Lung (tissue), 12 donors: ENCODE data around the gene MUC4. TPM values are rescaled to one million over a fixed set of nuclear protein-coding genes. Genes with fewer than 3 reads are reported as not detected.

ENCODE experiments used
- ATAC-seq: fragments of 200-7000 bp; cut with Tn5 transposase; one replicate; pipeline ENCODE4 v1.9.1; 2020; ENCODE audit warnings: moderate number of reproducible peaks; ENCODE audit not compliant: insufficient read depth, low FRiP score
- DNase-seq, 3 donors: peaks; one replicate each; pipeline ENCODE4 v3.0.0-alpha.2; 2013 to 2017
- H3K27ac ChIP-seq, 2 donors: one replicate each; pipeline ENCODE4 v1.5.1; 2013; ENCODE audit warnings: mild to moderate bottlenecking in 2 of 2, moderate library complexity in 2 of 2, control low read depth in 1 of 2, inconsistent platforms in 1 of 2, low read depth in 1 of 2, low read length in 1 of 2
- H3K27me3 ChIP-seq, 3 donors: one replicate each; pipeline ENCODE4 v1.5.1; 2013; ENCODE audit warnings: low read length in 2 of 3; ENCODE audit not compliant: control insufficient read depth in 3 of 3, insufficient read depth in 3 of 3
- H3K36me3 ChIP-seq, 4 donors: one replicate each; pipeline ENCODE4 v1.5.1; 2013; ENCODE audit warnings: low read length in 4 of 4, mild to moderate bottlenecking in 1 of 4, moderate library complexity in 1 of 4; ENCODE audit not compliant: control insufficient read depth in 4 of 4, insufficient read depth in 4 of 4
- H3K4me1 ChIP-seq, 5 donors: one replicate each; pipeline ENCODE4 v1.5.1; 2013; ENCODE audit warnings: low read length in 5 of 5, mild to moderate bottlenecking in 2 of 5, moderate library complexity in 1 of 5; ENCODE audit not compliant: control insufficient read depth in 5 of 5, insufficient read depth in 5 of 5
- H3K4me3 ChIP-seq: one replicate; pipeline ENCODE4 v1.5.1; 2013; ENCODE audit warnings: mild to moderate bottlenecking, control low read depth, moderate library complexity
- H3K9ac ChIP-seq, 2 donors: one replicate each; pipeline ENCODE4 v1.5.1; 2013; ENCODE audit warnings: low read length in 2 of 2, control low read depth in 1 of 2; ENCODE audit not compliant: insufficient read depth in 1 of 2
- H3K9me3 ChIP-seq, 4 donors: one replicate each; pipeline ENCODE4 v1.5.1; 2013; ENCODE audit warnings: low read length in 3 of 4, mild to moderate bottlenecking in 1 of 4, moderate library complexity in 1 of 4; ENCODE audit not compliant: control insufficient read depth in 4 of 4, insufficient read depth in 3 of 4
- CTCF ChIP-seq: IDR thresholded peaks from 2 replicates; pipeline ENCODE4 v1.5.1; 2012; ENCODE audit warnings: mild to moderate bottlenecking; ENCODE audit errors: control extremely low read depth, extremely low read depth
- WGBS, 2 donors: extraction: QIAGEN DNeasy Blood & Tissue Kit; methylation state at CpG; one replicate each; pipeline ENCODE4 v1.1.7; 2013; 5-methylcytosine and 5-hydroxymethylcytosine counted together
- polyA plus RNA-seq, 2 donors: library from polyadenylated mRNA; stranded (reverse); fragments of 200-250 nt; gene quantifications; one replicate each; pipeline ENCODE4 v1.2.1, GENCODE V29; 2013
- total RNA-seq, 2 donors: library from RNA; depleted of rRNA in 1 of 2; stranded (reverse); fragments of >200 nt in 1 of 2; gene quantifications; one replicate each; pipeline ENCODE4 v1.2.1, GENCODE V29; 2014 to 2021
- donor health status: control.
- donor health status: control.
- donor health status: Bipolar disorder and iron deficiency.
- donor health status: healthy.
- donor health status: DM: yes; HTN: yes; CAD: no.

Gene MUC4
- total and polyA plus RNA-seq, 4 donors, result 10.0 to 56.0 (median 21.9) TPM

- H3K4me1 ChIP-seq, result no peaks in the 10 kb centered on the region
- H3K4me3 ChIP-seq, result no peak overlapping the region
- ATAC-seq (no peak), DNase-seq (no peak)
- TF ChIP-seq CTCF, result no peak
- H3K27ac ChIP-seq, result no peak overlapping the region
- H3K9me3 ChIP-seq, result no peaks in the 10 kb centered on the region
- 78 to 87% methylated on average over 17 of the region's 17 CpGs for WGBS, 2 donors
- no peaks in the 10 kb centered on the region for H3K36me3 ChIP-seq
- no peak overlapping the region for H3K9ac ChIP-seq
- no peaks in the 10 kb centered on the region for H3K27me3 ChIP-seq
These were observed 42.9 kb downstream of the MUC4 start for GRCh38 chr3:195768831-195769303.

- no peak for ATAC-seq
- no peak for TF ChIP-seq CTCF
- no peak for DNase-seq
These were observed 43.3 kb downstream of the MUC4 start for GRCh38 chr3:195768414-195768813.

GRCh38 chr3:195767792-195768191, 43.9 kb downstream of the MUC4 start:
- Histone ChIP-seq H3K36me3 (no peaks in the 10 kb centered on the region), H3K27ac (no peak overlapping the region), H3K27me3 (peaks cover 0 to 7% (median 0%) of the 10 kb centered on the region in 3 donors), H3K9me3 (no peaks in the 10 kb centered on the region), H3K9ac (no peak overlapping the region), H3K4me1 (no peaks in the 10 kb centered on the region), H3K4me3 (no peak overlapping the region)
- no peak for TF ChIP-seq CTCF
- ATAC-seq, result no peak
- WGBS, 2 donors, result 77 to 78% methylated on average over 10 of the region's 10 CpGs
- DNase-seq, result no peak

More at GRCh38 chr3:195768414-195768813, 43.3 kb downstream of the MUC4 start:
- H3K27ac ChIP-seq, result no peak overlapping the region
- peaks cover 0 to 3% (median 0%) of the 10 kb centered on the region in 3 donors for H3K27me3 ChIP-seq
- H3K36me3 ChIP-seq, result no peaks in the 10 kb centered on the region
- H3K9ac ChIP-seq, result no peak overlapping the region
- no peaks in the 10 kb centered on the region for H3K9me3 ChIP-seq
- no peaks in the 10 kb centered on the region for H3K4me1 ChIP-seq
- H3K4me3 ChIP-seq, result no peak overlapping the region
- WGBS, 2 donors, result 73 to 82% methylated on average over 6 of the region's 6 CpGs

- DNase-seq (no peak), ATAC-seq (no peak)
- Histone ChIP-seq H3K4me3 (no peak overlapping the region), H3K9ac (no peak overlapping the region), H3K9me3 (no peaks in the 10 kb centered on the region), H3K27ac (no peak overlapping the region), H3K27me3 (peaks cover 0 to 7% (median 0%) of the 10 kb centered on the region in 3 donors), H3K4me1 (no peaks in the 10 kb centered on the region), H3K36me3 (no peaks in the 10 kb centered on the region)
- TF ChIP-seq CTCF, result no peak
- 95 to 96% methylated on average over 14 of the region's 14 CpGs for WGBS, 2 donors
These were observed 45.1 kb downstream of the MUC4 start for GRCh38 chr3:195766671-195767070.
